GM12891 (cell line): ENCODE results near the gene MAGEF1.

Source experiments
- DNase-seq: peaks from one replicate; pipeline ENCODE4 v3.0.0; 2011; ENCODE audit warnings: low spot score; ENCODE audit not compliant: insufficient read length
- FAIRE-seq: peaks from 2 replicates; lab custom pipeline; 2011; peaks lifted over from hg19 to GRCh38; lab: Jason Lieb, UNC
- PAX5 ChIP-seq: IDR thresholded peaks from 2 replicates; pipeline ENCODE4 v1.6.1; 2011; ENCODE audit warnings: low read length, moderate library complexity, mild to moderate bottlenecking; ENCODE audit not compliant: insufficient read depth, severe bottlenecking
- POLR2A ChIP-seq: IDR thresholded peaks from 2 replicates; pipeline ENCODE4 v1.6.1; 2011; ENCODE audit warnings: low read depth, low read length, control low read depth
- POLR2AphosphoS5 ChIP-seq: IDR thresholded peaks from 2 replicates; pipeline ENCODE4 v1.6.1; 2011; ENCODE audit warnings: low read depth, low read length, control low read depth
- POU2F2 ChIP-seq: IDR thresholded peaks from 2 replicates; pipeline ENCODE4 v1.6.1; 2011; ENCODE audit warnings: low read depth, mild to moderate bottlenecking, control low read depth, low read length, moderate library complexity
- SPI1 ChIP-seq: IDR thresholded peaks from 2 replicates; pipeline ENCODE4 v1.6.1; 2011; ENCODE audit warnings: low read depth, low read length, control low read depth
- TAF1 ChIP-seq: IDR thresholded peaks from 2 replicates; pipeline ENCODE4 v1.6.1; 2011; ENCODE audit warnings: low read depth, low read length, control low read depth

The MAGEF1 gene

GRCh38 chr3:184742676-184743135 lies 30.8 kb upstream of the MAGEF1 start:
- TF ChIP-seq SPI1 (no peak), POU2F2 (no peak), PAX5 (no peak), POLR2AphosphoS5 (no peak), POLR2A (no peak), TAF1 (no peak)
- no peak for DNase-seq
- no peak for FAIRE-seq

- DNase-seq: no peak
- TF ChIP-seq PAX5 (no peak), TAF1 (no peak), POLR2A (no peak), SPI1 (no peak), POU2F2 (no peak), POLR2AphosphoS5 (no peak)
- no peak for FAIRE-seq
Observed at GRCh38 chr3:184741798-184742675, 30.2 kb upstream of the MAGEF1 start.

GRCh38 chr3:184741259-184741556 lies 29.3 kb upstream of the MAGEF1 start:
- no peak for DNase-seq
- no peak for TF ChIP-seq POLR2A
- TF ChIP-seq SPI1: no peak
- TF ChIP-seq PAX5: no peak
- TF ChIP-seq TAF1: no peak
- no peak for TF ChIP-seq POLR2AphosphoS5
- TF ChIP-seq POU2F2: no peak
- no peak for FAIRE-seq

GRCh38 chr3:184740509-184741258 lies 28.8 kb upstream of the MAGEF1 start:
- DNase-seq (no peak), FAIRE-seq (no peak)
- TF ChIP-seq PAX5: no peak
- no peak for TF ChIP-seq TAF1
- TF ChIP-seq POLR2A: no peak
- no peak for TF ChIP-seq POLR2AphosphoS5
- TF ChIP-seq SPI1: peak; percentile 1; the same call in 1 of the 2 replicates
- TF ChIP-seq POU2F2: no peak

GRCh38 chr3:184739594-184740505 lies 28.0 kb upstream of the MAGEF1 start:
- no peak for FAIRE-seq
- no peak for TF ChIP-seq SPI1
- TF ChIP-seq POLR2A: no peak
- no peak for TF ChIP-seq POU2F2
- no peak for TF ChIP-seq TAF1
- TF ChIP-seq PAX5: no peak
- no peak for TF ChIP-seq POLR2AphosphoS5
- DNase-seq: no peak

GRCh38 chr3:184738982-184739381 lies 27.1 kb upstream of the MAGEF1 start:
- FAIRE-seq: no peak
- TF ChIP-seq TAF1 (no peak), PAX5 (no peak), POLR2A (no peak), POU2F2 (no peak), SPI1 (no peak), POLR2AphosphoS5 (no peak)
- DNase-seq: no peak

GRCh38 chr3:184738506-184738890 lies 26.6 kb upstream of the MAGEF1 start:
- TF ChIP-seq PAX5: no peak
- TF ChIP-seq POLR2A: no peak
- no peak for TF ChIP-seq SPI1
- no peak for TF ChIP-seq POU2F2
- TF ChIP-seq POLR2AphosphoS5: no peak
- TF ChIP-seq TAF1: no peak
- no peak for DNase-seq

GRCh38 chr3:184737641-184738505 lies 26.0 kb upstream of the MAGEF1 start:
- FAIRE-seq: no peak
- no peak for DNase-seq
- TF ChIP-seq POU2F2 (no peak), POLR2AphosphoS5 (no peak), POLR2A (no peak), SPI1 (no peak)

More at GRCh38 chr3:184738506-184738890, 26.6 kb upstream of the MAGEF1 start:
- no peak for FAIRE-seq
